Adrenal gland (tissue), 5 donors: ENCODE results near the gene PIK3R2.

Experiments used
- POLR2A ChIP-seq, 2 donors: fragments of 450-650 bp; IDR thresholded peaks; one replicate each; pipeline ENCODE4 v1.6.1; 2017; ENCODE audit warnings: antibody characterized with exemption in 2 of 2, mild to moderate bottlenecking in 2 of 2, moderate library complexity in 1 of 2
- TF ChIP-seq, protein P1 (sequence below), 6 experiments: fragments of 450-650 bp in 4 of 6; fragments of 200-600 bp in 2 of 6; sonication (generic) in 1 of 6; IDR thresholded peaks; 1 replicate in 5 of 6; 2 replicates in 1 of 6; pipeline versions ENCODE4 v1.5.1 to v1.8.0; 2016 to 2021; ENCODE audit warnings: antibody characterized with exemption in 6 of 6, mild to moderate bottlenecking in 2 of 6, moderate library complexity in 1 of 6
- donor health status: DM: no; HTN: no; CAD: no.

DNA sequence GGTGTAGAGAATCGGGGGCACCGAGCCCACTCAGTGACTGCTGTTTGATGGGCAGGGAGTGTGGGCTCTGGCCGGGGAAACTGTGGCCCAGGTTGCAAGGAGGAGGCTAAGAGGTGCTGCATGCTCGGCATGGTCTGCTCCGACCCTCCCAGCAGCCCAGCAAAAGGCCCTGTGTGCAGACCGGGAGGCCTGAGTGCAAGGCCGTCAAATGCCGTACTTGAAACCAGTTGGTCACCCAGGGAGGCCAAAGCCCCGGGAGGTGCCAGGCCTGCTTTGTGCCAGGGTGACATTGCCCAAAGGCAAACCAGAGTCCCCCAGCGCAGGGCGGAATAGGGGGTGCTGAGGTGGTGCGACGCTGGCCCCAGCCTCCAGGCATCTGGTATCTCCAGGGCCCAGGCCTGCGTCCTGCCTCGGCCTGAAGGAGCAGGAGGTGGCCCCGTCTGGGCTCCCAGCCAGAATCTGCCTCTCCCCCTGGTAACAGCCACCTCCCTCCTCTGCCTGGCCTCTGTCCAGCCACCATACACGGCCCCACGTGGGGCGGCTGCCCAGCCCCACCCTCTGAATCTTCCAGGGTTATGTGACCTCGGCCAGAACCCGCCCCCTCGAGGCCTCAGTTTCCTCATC, 4.0 kb downstream of the PIK3R2 start:
- TF ChIP-seq, protein P1, sequence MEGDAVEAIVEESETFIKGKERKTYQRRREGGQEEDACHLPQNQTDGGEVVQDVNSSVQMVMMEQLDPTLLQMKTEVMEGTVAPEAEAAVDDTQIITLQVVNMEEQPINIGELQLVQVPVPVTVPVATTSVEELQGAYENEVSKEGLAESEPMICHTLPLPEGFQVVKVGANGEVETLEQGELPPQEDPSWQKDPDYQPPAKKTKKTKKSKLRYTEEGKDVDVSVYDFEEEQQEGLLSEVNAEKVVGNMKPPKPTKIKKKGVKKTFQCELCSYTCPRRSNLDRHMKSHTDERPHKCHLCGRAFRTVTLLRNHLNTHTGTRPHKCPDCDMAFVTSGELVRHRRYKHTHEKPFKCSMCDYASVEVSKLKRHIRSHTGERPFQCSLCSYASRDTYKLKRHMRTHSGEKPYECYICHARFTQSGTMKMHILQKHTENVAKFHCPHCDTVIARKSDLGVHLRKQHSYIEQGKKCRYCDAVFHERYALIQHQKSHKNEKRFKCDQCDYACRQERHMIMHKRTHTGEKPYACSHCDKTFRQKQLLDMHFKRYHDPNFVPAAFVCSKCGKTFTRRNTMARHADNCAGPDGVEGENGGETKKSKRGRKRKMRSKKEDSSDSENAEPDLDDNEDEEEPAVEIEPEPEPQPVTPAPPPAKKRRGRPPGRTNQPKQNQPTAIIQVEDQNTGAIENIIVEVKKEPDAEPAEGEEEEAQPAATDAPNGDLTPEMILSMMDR (IDR thresholded peaks at IDR 0.05), result no peak
- TF ChIP-seq POLR2A (IDR thresholded peaks at IDR 0.05), result peak; percentile 13 to 66
